PC-9 (cell line): ENCODE data around the gene C1R.

Source experiments
- EZH2 ChIP-seq: fragments of 200-600 bp; sonication (generic); IDR thresholded peaks from 2 replicates; pipeline ENCODE4 v1.8.0; 2017; ENCODE audit warnings: antibody characterized with exemption, low read depth
- TF ChIP-seq, protein P1 (sequence below): fragments of 200-600 bp; sonication (generic); conservative IDR thresholded peaks from 2 replicates; pipeline ENCODE4 v1.6.1; 2017; ENCODE audit warnings: mixed run types, antibody characterized with exemption, mild to moderate bottlenecking, moderate library complexity

DNA sequence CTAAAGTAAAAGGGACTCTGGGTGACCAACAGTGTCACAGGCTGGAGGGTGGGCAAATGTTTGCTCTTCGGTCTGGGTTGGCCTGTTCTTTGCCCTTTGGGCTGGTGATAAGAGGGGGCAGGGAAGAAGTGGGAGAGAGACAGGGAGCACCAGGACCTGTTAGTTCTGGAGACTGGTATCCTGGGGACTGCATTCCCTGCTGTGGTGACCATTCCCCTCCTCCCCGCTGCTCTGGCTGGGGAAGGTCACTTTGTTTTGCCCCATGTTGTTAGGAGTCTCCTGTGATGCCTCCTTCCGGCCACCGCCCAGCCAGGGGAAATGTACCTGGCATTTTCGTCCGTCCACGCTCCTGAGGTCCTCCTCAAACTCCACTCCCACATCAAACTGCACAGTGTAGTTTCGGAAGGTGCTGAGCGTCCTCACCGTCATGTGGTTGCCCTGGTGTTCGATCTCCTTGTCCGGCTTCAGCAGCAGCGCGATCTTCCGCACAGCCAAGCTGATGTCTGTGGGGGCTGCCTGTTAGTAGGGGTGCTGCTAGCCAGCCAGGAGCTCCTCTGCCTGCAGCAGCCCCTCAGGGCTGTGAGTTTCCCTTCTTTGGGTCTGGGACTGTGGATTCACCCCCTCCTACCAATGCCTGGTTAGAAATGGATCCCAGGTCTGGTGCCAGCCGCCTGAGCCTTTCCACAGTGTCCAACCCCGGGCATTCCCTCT is 35.8 kb upstream of the C1R start:
- TF ChIP-seq EZH2: no peak
- TF ChIP-seq, protein P1, sequence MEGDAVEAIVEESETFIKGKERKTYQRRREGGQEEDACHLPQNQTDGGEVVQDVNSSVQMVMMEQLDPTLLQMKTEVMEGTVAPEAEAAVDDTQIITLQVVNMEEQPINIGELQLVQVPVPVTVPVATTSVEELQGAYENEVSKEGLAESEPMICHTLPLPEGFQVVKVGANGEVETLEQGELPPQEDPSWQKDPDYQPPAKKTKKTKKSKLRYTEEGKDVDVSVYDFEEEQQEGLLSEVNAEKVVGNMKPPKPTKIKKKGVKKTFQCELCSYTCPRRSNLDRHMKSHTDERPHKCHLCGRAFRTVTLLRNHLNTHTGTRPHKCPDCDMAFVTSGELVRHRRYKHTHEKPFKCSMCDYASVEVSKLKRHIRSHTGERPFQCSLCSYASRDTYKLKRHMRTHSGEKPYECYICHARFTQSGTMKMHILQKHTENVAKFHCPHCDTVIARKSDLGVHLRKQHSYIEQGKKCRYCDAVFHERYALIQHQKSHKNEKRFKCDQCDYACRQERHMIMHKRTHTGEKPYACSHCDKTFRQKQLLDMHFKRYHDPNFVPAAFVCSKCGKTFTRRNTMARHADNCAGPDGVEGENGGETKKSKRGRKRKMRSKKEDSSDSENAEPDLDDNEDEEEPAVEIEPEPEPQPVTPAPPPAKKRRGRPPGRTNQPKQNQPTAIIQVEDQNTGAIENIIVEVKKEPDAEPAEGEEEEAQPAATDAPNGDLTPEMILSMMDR: no peak
